ENCODE results near the gene MAPKAPK2.

The MAPKAPK2 gene

DNA sequence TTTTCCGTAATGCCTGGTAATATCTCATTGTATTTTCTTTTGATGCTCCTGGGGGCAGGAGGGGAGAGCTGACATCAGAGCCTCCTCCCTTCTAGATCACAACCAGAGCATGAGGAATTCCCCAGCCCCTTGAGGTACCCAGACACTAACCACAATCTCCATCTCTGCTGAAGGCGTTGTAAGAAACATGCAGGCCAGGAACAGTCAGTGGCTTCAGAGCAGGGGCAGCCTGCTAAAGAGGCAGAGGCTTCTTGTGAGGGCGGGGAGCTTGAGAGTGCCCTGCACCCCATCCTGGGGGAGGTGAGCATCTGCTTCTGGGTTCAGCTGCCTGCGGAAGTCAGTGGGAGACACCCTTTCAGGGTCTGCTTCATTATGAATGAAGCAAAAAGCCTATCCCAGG, 19.0 kb downstream of the MAPKAPK2 start:
- Mint-ChIP-seq H3K27me3 (no peaks in the 10 kb centered on the region), H3K27ac (ENCODE audit: low read depth) (peak overlapping the region; percentile 85), H3K4me1 (peaks cover 93% of the 10 kb centered on the region), H3K36me3 (ENCODE audit: insufficient read depth) (peaks cover 21% of the 10 kb centered on the region), H3K9me3 (no peaks in the 10 kb centered on the region), H3K4me3 (peak overlapping the region; percentile 53)
- ATAC-seq (replicated peaks; ENCODE audit: extremely low read depth, poor library complexity, severe bottlenecking) (peak; percentile 84), DNase-seq (ENCODE audit: low spot score in 2 of 2) (peak in 1 of 2 donors; percentile 53)

GRCh38 chr1:206704226-206704625, 19.5 kb downstream of the MAPKAPK2 start:
- ATAC-seq (replicated peaks; ENCODE audit: extremely low read depth, poor library complexity, severe bottlenecking), result peak; percentile 66
- H3K4me3 Mint-ChIP-seq, result peak overlapping the region; percentile 53
- peaks cover 20% of the 10 kb centered on the region for H3K36me3 Mint-ChIP-seq (ENCODE audit: insufficient read depth)
- peaks cover 93% of the 10 kb centered on the region for H3K4me1 Mint-ChIP-seq
- no peaks in the 10 kb centered on the region for H3K27me3 Mint-ChIP-seq
- DNase-seq (ENCODE audit: low spot score in 2 of 2), result no peak
- no peaks in the 10 kb centered on the region for H3K9me3 Mint-ChIP-seq
- peak overlapping the region; percentile 85 for H3K27ac Mint-ChIP-seq (ENCODE audit: low read depth)

- H3K9me3 Mint-ChIP-seq, result no peaks in the 10 kb centered on the region
- H3K4me3 Mint-ChIP-seq, result peak overlapping the region; percentile 41
- H3K36me3 Mint-ChIP-seq (ENCODE audit: insufficient read depth), result peaks cover 15% of the 10 kb centered on the region
- H3K4me1 Mint-ChIP-seq, result peaks cover 93% of the 10 kb centered on the region
- H3K27me3 Mint-ChIP-seq, result no peaks in the 10 kb centered on the region
- peak overlapping the region; percentile 71 for H3K27ac Mint-ChIP-seq (ENCODE audit: low read depth)
- no peak for DNase-seq (ENCODE audit: low spot score in 2 of 2)
- no peak for ATAC-seq (replicated peaks; ENCODE audit: extremely low read depth, poor library complexity, severe bottlenecking)
These were observed 20.5 kb downstream of the MAPKAPK2 start for GRCh38 chr1:206705191-206705590.

GRCh38 chr1:206705726-206706297, 21.1 kb downstream of the MAPKAPK2 start:
- peak overlapping the region; percentile 71 for H3K27ac Mint-ChIP-seq (ENCODE audit: low read depth)
- H3K27me3 Mint-ChIP-seq, result no peaks in the 10 kb centered on the region
- DNase-seq (ENCODE audit: low spot score in 2 of 2) (no peak), ATAC-seq (replicated peaks; ENCODE audit: extremely low read depth, poor library complexity, severe bottlenecking) (no peak)
- H3K4me1 Mint-ChIP-seq, result peaks cover 94% of the 10 kb centered on the region
- H3K4me3 Mint-ChIP-seq, result peak overlapping the region; percentile 41
- no peaks in the 10 kb centered on the region for H3K9me3 Mint-ChIP-seq
- H3K36me3 Mint-ChIP-seq (ENCODE audit: insufficient read depth), result peaks cover 16% of the 10 kb centered on the region

GRCh38 chr1:206706298-206706791, 21.6 kb downstream of the MAPKAPK2 start:
- peaks cover 16% of the 10 kb centered on the region for H3K36me3 Mint-ChIP-seq (ENCODE audit: insufficient read depth)
- H3K4me1 Mint-ChIP-seq, result peaks cover 89% of the 10 kb centered on the region
- no peak for ATAC-seq (replicated peaks; ENCODE audit: extremely low read depth, poor library complexity, severe bottlenecking)
- H3K4me3 Mint-ChIP-seq, result no peak overlapping the region
- no peak for DNase-seq (ENCODE audit: low spot score in 2 of 2)
- H3K27ac Mint-ChIP-seq (ENCODE audit: low read depth), result peak overlapping the region; percentile 42
- no peaks in the 10 kb centered on the region for H3K27me3 Mint-ChIP-seq
- no peaks in the 10 kb centered on the region for H3K9me3 Mint-ChIP-seq

GRCh38 chr1:206706806-206707366, 22.2 kb downstream of the MAPKAPK2 start:
- no peaks in the 10 kb centered on the region for H3K27me3 Mint-ChIP-seq
- H3K36me3 Mint-ChIP-seq (ENCODE audit: insufficient read depth), result peaks cover 15% of the 10 kb centered on the region
- peak overlapping the region; percentile 42 for H3K27ac Mint-ChIP-seq (ENCODE audit: low read depth)
- ATAC-seq (replicated peaks; ENCODE audit: extremely low read depth, poor library complexity, severe bottlenecking) (no peak), DNase-seq (ENCODE audit: low spot score in 2 of 2) (no peak)
- no peaks in the 10 kb centered on the region for H3K9me3 Mint-ChIP-seq
- H3K4me3 Mint-ChIP-seq, result no peak overlapping the region
- peaks cover 90% of the 10 kb centered on the region for H3K4me1 Mint-ChIP-seq

DNA sequence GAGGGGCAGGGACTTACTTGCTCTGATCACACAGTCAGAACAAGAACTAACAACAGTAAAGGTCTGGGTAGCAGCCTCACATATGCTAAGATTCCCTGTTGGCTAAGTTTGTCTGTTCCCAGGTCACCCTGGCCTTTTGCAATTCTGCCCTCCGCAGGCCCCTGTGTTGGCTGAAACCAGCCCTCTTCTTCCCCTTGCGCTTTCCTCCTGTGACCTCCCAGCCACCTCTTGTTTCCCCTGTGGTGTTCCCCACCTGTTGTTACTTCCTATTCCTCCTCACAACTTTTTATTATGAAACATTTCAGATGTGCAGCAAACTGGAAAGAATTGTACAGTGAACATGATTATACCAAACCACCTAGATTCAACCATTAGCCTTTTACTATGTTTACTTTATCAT, 23.4 kb downstream of the MAPKAPK2 start:
- H3K4me3 Mint-ChIP-seq, result peak overlapping the region; percentile 12
- H3K27ac Mint-ChIP-seq (ENCODE audit: low read depth), result peak overlapping the region; percentile 52
- no peaks in the 10 kb centered on the region for H3K9me3 Mint-ChIP-seq
- H3K36me3 Mint-ChIP-seq (ENCODE audit: insufficient read depth), result peaks cover 17% of the 10 kb centered on the region
- no peak for ATAC-seq (replicated peaks; ENCODE audit: extremely low read depth, poor library complexity, severe bottlenecking)
- no peak for DNase-seq (ENCODE audit: low spot score in 2 of 2)
- no peaks in the 10 kb centered on the region for H3K27me3 Mint-ChIP-seq
- H3K4me1 Mint-ChIP-seq, result peaks cover 90% of the 10 kb centered on the region

- Mint-ChIP-seq H3K27ac (ENCODE audit: low read depth) (peak overlapping the region; percentile 52), H3K4me1 (peaks cover 90% of the 10 kb centered on the region), H3K9me3 (no peaks in the 10 kb centered on the region), H3K36me3 (ENCODE audit: insufficient read depth) (peaks cover 17% of the 10 kb centered on the region), H3K27me3 (no peaks in the 10 kb centered on the region), H3K4me3 (no peak overlapping the region)
- DNase-seq (ENCODE audit: low spot score in 2 of 2) (no peak), ATAC-seq (replicated peaks; ENCODE audit: extremely low read depth, poor library complexity, severe bottlenecking) (no peak)
These were observed 24.2 kb downstream of the MAPKAPK2 start for GRCh38 chr1:206708882-206709281.

- ATAC-seq (replicated peaks; ENCODE audit: extremely low read depth, poor library complexity, severe bottlenecking) (no peak), DNase-seq (ENCODE audit: low spot score in 2 of 2) (no peak)
- Mint-ChIP-seq H3K9me3 (no peaks in the 10 kb centered on the region), H3K4me3 (no peak overlapping the region), H3K4me1 (peaks cover 87% of the 10 kb centered on the region), H3K27ac (ENCODE audit: low read depth) (peak overlapping the region; percentile 52), H3K27me3 (no peaks in the 10 kb centered on the region), H3K36me3 (ENCODE audit: insufficient read depth) (peaks cover 16% of the 10 kb centered on the region)
These were observed 24.6 kb downstream of the MAPKAPK2 start for GRCh38 chr1:206709322-206709721.

DNA sequence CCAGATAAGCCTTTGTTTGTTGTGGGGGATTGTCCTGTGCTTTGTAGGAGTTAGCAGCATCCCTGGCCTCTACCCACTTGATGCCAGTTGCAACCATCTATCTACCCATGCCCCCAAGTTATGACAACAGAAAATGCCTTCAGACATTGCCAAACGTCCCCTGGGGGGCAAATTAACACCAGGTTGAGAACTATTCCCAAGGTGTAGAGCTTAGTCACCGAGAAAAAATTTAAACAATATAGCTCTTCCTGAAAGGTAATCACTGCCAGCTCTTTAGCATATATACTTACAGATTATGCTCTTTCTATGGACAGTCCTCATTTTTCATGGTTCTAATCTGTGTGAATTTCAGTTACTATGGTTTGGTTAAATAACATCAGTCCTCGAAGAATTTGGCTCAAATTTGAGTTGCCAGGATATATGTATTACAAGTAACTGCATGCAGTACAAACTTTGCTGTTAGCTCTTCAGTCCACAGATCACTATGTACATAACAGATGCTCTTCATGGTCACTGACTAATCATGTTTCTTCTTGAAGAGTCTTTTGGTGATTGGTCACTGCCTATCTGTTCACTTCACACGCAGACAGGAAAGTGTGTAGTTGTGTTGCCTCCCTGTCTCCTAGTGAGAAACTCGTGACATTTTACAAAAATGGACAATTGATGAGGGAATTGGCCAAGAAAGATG, 25.2 kb downstream of the MAPKAPK2 start:
- Mint-ChIP-seq H3K4me3 (no peak overlapping the region), H3K36me3 (ENCODE audit: insufficient read depth) (peaks cover 14% of the 10 kb centered on the region), H3K9me3 (no peaks in the 10 kb centered on the region), H3K27me3 (no peaks in the 10 kb centered on the region), H3K4me1 (peaks cover 87% of the 10 kb centered on the region), H3K27ac (ENCODE audit: low read depth) (peak overlapping the region; percentile 52)
- DNase-seq (ENCODE audit: low spot score in 2 of 2) (no peak), ATAC-seq (replicated peaks; ENCODE audit: extremely low read depth, poor library complexity, severe bottlenecking) (no peak)

- no peaks in the 10 kb centered on the region for H3K9me3 Mint-ChIP-seq
- H3K36me3 Mint-ChIP-seq (ENCODE audit: insufficient read depth), result peaks cover 14% of the 10 kb centered on the region
- DNase-seq (ENCODE audit: low spot score in 2 of 2) (no peak), ATAC-seq (replicated peaks; ENCODE audit: extremely low read depth, poor library complexity, severe bottlenecking) (no peak)
- no peaks in the 10 kb centered on the region for H3K27me3 Mint-ChIP-seq
- H3K4me1 Mint-ChIP-seq, result peaks cover 87% of the 10 kb centered on the region
- no peak overlapping the region for H3K27ac Mint-ChIP-seq (ENCODE audit: low read depth)
- no peak overlapping the region for H3K4me3 Mint-ChIP-seq
These were observed 25.7 kb downstream of the MAPKAPK2 start for GRCh38 chr1:206710460-206710823.

DNA sequence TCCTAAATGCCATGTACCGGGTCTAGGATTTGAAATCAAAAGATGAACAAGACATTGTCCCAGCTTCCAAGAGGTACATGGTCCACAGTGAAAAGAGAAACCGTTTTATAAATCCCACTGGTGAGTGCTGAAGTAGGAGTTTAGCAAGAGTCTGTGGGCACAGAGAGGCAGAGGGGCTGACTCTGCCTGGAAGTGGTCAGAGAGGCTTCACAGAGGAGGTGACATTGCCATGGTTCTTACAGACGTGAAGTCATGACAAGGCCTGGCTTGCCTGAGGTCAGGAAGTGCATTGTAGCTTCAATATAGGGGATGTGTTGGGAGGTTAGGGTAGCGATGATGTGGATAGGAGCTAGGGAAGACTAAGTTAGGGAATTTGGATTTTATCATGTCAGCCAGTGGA, 28.4 kb downstream of the MAPKAPK2 start:
- ATAC-seq (replicated peaks; ENCODE audit: extremely low read depth, poor library complexity, severe bottlenecking) (peak; percentile 52), DNase-seq (ENCODE audit: low spot score in 2 of 2) (no peak)
- Mint-ChIP-seq H3K4me1 (peaks cover 90% of the 10 kb centered on the region), H3K36me3 (ENCODE audit: insufficient read depth) (peaks cover 23% of the 10 kb centered on the region), H3K9me3 (no peaks in the 10 kb centered on the region), H3K27ac (ENCODE audit: low read depth) (peak overlapping the region; percentile 84), H3K4me3 (peak overlapping the region; percentile 65), H3K27me3 (no peaks in the 10 kb centered on the region)

GRCh38 chr1:206713910-206714312, 29.2 kb downstream of the MAPKAPK2 start:
- peak overlapping the region; percentile 65 for H3K4me3 Mint-ChIP-seq
- ATAC-seq (replicated peaks; ENCODE audit: extremely low read depth, poor library complexity, severe bottlenecking) (no peak), DNase-seq (ENCODE audit: low spot score in 2 of 2) (no peak)
- no peaks in the 10 kb centered on the region for H3K9me3 Mint-ChIP-seq
- peaks cover 21% of the 10 kb centered on the region for H3K36me3 Mint-ChIP-seq (ENCODE audit: insufficient read depth)
- H3K27ac Mint-ChIP-seq (ENCODE audit: low read depth), result peak overlapping the region; percentile 84
- no peaks in the 10 kb centered on the region for H3K27me3 Mint-ChIP-seq
- peaks cover 88% of the 10 kb centered on the region for H3K4me1 Mint-ChIP-seq
